NCI-H446 (cell line): Measurements from ENCODE around the gene GADD45G.

Experiments
- DNase-seq, 2 experiments: peaks; one replicate each; lab custom pipeline; 2025; lab: John Stamatoyannopoulos, UW

GADD45G gene

DNA sequence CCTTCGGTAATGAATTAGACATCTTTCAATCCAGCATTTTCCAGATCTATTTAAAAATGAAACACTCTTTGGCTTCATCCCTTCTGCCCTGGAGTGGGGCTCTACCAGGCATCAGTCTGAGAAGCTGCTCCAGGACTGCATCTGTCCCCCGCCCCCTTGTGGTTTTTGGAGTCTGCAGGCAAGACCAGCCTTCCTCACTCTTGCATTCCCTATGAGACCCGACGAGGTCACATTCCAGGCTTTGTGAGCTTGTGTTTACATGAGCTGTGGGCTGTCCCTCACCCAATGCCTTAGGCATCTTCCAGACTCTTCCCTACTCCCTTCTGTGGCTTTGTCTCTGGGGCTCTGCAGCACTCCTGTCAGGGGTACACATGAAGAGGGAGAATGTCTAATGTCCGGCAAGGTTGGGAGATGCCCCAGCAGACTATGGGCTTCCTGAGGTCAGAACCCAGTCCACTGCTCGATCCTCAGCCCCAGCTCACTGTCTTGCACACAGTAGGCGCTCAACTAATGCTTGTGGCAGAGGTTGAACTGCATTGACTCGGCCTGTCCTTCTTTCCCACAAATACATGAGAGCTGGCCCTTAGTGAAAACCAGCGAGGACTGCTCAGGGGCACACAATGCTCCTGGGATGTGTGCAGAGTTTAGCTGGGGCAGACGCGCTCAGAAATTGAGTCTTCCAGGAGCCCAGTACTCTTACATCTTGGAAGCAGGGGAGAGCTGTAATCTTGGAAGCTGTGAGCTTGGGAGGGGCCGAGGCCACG lies 11.7 kb upstream of the GADD45G start:
- DNase-seq: no peak

DNA sequence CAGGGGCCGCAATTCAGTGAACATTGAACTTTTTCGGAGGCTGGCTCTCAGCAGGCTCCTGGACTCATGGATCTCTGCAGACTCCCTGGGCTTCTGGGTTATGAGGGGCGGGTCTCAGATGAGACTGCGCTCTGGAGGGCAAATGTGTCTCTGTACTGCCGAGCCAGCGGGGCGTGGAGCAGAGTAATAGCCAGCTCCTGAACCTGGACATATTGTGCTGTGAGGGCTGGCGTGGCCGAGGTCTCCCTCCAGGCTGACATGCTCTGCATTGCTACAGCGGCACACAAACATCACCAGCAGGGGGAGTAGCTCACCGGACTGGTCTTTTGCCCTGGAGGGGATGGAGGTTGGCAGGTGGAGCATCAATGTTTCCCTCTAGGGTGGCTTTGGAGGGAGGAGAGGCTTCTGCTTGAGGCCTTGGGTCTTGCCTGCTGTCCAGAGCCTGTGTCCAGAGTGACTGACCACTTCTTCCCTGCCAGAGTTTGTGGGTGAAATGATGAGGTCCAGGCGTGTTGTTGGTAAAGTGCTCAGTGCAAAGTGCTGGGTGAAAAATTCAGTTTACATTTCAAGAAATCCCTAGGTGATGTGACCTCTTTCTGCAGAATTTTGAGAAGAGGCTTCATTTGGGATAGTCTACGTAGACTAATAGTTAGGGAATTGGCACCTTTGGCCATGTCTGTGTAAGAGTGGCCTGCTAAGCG lies 10.9 kb upstream of the GADD45G start:
- peak in 1 of 2 experiments; percentile 15 for DNase-seq

DNA sequence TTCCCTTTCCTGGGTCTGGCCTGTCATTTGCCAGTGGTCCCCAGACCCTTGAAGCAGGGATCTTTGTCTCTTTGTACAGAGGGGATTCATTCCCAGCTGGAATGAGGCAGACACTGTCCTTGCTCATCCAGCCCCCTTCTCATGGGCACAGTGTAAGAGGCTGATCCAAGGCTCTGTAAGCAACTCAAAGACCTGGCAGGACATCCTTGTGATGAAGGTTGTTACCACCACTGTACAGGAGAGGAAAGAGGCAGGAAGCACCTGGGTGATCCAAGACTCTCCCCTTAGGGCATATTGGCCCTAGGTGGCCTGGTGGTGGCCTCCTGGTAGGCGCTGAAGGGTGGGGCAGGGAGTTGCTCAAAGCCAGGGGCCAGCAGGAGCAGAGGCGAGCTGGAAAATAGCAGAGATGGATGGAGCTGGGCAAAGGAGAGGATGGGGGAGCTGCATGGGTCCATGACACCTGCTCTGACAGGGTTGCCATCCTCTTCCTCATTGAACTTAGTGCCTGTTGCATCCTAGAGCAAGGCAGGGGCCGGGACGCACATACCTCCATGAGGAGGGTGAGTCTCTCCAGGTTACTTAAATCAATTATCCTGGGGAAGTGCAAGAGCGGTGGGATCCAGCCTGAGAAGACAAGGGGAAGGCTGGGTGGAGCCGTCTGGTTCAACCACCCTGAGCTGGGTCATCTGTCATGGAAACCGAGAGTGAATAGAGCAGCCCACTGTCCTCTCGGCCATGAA lies 9.8 kb upstream of the GADD45G start:
- DNase-seq: no peak

DNA sequence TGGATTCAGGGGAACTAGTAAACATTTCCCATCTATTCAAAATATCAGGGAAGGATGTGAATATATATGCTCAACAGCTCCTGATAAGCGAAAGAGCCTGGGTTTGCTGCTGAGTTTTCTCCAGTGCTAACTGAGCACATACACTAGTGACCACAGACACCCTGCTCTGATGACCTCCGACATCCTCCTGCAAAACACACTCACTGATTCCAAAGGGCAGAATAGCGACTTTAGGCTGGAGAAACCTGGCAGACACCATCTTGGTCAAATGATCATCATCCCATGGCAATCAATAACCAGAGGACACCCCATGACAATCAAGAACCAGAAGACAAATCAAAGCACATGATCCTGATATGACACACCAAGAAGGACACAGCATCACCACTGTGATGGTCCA lies 9.2 kb upstream of the GADD45G start:
- DNase-seq: no peak

DNA sequence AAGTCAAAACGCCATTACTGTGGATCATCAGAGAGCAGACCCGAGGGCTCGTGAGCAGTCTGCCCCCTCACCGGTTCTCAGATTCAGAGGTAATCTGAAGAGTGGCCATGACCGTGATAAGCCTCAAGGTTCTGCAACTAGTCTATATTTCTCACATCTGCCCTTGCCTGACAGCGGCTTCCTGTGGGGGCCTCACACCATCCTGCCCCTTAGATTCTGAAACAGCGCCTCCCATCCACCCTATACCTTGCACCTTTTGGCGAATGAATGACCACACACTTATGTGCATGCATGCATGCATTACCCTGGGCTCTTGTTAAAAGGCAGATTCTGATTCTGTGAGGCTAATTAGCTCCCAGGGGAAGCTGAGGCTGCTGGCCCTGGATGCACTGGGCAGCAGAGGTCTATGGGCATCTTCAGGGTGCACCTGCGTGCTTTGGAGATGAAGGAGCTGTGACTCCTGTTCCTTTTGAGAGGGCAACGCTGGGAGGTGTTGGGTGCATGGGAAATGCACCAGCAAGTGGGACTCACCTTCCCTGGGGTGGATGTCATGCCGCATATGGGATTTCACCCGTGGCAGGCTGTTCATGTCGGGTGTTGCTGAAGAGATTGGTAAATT lies 7.8 kb upstream of the GADD45G start:
- DNase-seq: no peak

DNA sequence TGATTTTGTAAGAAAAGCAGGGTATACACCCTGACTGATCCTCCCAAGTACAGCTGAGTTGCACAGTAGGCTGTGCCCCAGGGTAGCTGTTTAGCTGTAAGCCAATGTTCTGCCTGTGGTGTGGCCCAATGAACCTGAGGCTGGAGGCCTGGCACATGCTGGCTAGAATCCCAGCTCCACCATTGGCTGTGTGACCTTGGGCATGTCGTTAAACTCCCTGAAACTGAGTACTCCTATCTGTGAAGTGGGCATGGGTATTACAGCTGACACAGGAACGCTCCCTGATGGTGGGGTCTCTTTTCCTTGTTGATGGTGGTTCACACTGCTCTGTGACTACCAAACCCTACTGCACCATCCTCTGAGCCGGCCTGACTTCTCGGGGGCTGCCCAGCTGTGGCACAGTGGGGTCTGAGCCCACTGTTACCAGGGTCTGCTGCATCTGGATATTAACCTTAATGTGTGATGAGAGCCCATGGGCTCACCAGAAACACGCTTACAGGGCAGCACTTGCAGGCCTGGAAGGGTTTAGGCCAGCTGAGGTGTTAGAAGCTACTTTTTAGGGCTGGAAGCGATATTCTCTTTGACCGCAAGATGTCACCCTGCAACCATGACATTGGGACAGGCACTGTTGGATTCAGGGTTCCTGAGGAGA lies 7.0 kb upstream of the GADD45G start:
- peak; percentile 59 to 61 for DNase-seq

DNA sequence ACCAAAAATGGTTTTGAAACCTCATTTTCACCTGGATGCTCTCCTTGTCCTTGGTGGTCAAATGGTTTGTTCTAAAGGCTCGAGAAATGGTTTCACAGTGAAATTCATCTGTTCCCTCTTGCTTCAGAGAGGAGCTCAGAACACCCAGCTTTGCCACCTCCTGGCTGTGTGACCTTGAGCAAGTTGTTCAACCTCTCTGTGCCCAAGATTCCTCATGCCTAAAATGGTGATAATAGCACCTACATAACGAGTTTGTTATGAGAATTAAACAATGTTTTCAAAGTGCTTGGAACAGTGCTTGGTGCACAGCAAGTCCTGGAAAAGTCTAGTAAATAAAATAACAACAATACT lies 6.5 kb upstream of the GADD45G start:
- DNase-seq: no peak

DNA sequence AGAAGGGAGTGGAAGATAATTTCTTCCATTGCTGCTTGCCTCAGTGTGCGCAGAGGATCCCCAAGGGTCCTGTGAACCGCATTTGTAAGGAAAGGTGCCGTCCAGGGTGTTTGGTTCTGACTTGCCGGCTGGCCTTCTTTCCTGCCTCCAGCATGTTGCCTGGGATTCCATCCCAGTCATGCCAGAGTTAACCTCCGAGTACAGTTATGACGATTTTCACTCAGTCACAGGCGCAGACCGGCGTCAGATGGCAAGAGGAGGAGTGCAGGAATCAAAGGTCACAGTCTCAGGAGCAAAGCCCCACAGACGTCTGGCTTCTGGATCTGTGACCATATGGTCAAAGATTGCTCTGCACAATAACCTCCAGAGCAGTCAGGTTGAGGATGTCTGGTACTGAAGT lies 5.9 kb upstream of the GADD45G start:
- peak in 1 of 2 experiments; percentile 17 for DNase-seq

DNA sequence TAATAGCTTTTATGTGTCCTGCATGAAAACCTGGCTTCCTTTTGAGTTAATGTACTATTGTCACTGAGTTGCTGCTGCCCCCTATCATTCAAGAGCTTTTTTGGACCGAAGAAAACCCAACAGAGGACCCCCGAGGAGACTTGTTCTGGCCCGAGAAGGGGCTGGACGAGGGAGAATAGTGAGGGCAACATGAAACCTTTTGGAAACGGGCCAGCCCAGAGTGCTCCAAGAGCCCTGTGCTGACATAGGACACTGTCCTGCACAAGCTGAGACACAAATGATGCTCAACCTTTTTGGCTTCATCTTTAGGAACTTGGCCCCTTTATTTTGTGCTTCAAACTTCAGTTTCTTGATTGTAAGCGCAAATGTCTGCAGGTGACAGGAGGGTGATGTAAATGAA lies 4.0 kb upstream of the GADD45G start:
- DNase-seq: no peak

DNA sequence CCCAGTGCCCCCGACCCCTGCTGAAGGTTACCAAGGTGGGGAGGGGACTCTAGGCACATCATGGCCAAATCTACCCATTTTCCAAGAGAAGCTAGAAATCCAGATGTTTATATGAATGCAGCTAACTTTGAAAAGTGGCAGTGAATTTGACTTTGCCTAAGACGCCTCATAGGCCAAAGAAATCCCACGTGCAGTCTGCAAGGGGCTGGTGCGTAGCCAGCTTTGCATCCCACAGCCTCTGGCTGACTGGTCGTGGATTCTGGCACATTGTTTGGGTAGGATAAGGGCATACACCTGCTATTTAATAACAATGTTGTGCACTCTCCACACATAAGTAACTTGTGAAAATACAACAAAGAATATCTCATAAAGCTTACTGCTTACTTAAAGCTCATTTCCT lies 3.5 kb upstream of the GADD45G start:
- DNase-seq: no peak

DNA sequence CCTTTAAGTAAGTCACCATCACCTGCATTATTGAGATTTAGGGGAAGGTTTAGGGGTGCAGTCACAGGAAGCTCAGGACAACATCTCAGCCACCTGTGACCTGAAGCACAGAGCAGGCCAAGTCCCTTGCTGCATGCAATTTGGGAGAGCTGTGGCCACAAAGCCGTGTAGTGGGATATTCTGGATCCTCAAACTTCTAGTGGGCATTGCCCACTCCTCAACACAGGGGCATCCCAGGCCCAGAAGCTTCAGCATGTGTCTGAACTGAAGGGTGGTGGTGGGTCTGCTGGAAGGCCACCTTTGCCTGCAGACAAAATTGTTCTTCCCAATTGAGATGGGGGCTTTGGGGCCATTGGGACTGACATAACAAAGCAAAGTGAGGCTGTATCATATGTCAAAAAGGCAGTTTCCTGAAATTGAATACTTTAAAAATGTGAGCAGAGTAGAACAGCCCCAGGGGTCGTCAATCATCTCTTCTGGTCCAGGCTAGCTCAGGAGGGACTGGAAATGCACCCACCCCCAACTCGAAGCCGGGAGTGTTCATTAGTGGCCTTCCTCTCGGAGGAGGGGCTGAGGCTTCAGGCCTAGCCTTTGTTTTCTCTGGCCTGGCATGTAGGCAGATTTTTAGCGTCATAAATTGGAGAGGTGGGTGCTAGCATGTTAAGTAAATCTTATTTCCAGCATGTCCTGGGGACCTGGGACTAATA lies 2.8 kb upstream of the GADD45G start:
- DNase-seq: no peak

DNA sequence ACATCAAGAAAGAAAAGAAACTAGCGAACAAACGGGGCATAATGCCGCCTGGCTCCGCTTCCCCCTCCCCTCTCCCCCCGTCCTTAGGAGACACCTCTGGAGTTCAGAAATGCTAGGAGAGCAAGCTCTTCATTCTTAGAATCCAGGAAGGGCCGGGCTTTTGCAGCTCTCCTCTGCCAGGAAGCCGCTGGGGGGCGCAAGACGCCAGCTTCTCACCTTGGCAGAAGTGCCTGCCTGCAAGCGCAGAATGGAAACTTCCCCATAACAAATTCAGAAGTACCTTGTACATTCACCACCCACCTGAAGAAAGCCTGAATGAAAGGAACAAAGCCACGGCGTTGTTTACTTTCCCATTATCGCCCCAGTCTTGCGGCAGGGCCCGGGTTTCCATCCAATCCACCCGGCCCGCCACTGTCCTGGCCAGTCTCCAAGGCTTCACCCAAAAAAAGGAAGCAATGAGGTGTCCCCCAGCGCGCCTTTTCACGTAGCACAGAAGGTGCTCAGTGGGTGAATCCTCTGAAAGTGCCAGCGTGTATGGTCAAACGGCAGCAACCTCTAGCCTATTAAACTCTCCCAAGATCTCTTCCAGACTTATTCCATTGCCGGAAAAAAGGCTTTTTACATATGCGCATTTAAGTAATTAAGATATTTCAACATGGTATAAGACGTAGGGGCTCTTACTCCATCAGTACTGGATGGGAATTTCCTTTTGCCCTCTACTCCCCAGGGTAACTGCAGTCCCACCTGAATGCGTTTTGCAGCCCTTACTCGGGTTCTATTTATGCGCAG lies 1.6 kb upstream of the GADD45G start:
- DNase-seq: peak; percentile 37 to 75

DNA sequence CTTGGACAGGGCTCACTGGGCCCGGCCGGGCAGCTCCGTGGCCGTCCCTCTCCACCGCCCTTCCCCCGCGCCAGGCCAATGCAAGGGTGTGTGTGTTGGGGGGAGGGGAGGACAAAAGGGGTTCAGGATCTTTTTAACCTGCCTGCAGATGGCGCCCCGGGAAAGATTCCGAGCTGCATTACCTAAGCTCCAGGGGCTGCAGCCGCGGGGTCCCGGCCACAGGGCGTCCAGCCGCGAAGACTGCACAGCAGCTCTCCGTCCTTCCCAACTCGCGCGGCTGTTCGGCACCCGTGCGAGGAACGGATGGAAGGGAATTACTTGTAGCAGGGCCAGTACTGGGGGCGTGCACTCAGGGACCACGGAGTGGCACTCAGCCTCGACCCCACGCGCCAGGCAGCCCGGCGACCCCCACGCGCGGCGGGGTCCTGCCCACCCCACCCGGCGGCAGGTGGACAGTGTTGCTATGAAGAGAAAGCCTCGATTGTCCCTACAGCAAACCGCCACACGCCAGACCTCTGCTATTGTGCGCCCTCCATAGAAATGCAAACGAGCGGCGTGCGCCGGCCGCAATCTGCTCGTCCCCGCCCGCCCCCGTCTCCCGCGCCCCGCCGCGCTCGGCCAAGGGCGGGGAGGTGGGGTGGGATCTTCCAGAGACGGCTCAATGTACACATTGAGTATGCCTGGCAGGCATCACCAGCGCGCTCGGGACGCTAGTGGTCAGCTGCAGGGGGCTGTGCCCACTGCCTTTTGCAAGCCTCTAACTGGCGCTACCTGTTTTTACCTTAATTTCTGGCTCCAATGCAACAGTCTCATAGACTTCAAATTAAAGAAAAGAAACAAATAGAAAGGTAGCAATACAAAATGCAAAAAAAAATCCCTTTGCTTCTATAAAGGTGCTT lies 796 bp upstream of the GADD45G start:
- peak in 1 of 2 experiments; percentile 59 for DNase-seq

DNA sequence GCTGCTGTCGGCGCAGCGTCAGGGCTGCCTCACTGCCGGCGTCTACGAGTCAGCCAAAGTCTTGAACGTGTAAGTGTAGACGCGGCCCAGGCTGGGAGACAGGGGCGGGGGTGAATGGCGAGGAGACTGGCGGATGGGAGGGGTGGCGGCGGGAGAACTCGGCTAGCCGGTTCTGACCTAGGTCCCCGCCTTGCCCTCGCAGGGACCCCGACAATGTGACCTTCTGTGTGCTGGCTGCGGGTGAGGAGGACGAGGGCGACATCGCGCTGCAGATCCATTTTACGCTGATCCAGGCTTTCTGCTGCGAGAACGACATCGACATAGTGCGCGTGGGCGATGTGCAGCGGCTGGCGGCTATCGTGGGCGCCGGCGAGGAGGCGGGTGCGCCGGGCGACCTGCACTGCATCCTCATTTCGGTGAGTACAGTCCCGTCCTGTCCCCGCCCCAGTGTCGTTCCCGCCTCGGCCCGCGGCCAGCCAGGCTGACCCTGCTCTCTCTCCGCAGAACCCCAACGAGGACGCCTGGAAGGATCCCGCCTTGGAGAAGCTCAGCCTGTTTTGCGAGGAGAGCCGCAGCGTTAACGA lies 745 bp downstream of the GADD45G start:
- peak in 1 of 2 experiments; percentile 27 for DNase-seq

DNA sequence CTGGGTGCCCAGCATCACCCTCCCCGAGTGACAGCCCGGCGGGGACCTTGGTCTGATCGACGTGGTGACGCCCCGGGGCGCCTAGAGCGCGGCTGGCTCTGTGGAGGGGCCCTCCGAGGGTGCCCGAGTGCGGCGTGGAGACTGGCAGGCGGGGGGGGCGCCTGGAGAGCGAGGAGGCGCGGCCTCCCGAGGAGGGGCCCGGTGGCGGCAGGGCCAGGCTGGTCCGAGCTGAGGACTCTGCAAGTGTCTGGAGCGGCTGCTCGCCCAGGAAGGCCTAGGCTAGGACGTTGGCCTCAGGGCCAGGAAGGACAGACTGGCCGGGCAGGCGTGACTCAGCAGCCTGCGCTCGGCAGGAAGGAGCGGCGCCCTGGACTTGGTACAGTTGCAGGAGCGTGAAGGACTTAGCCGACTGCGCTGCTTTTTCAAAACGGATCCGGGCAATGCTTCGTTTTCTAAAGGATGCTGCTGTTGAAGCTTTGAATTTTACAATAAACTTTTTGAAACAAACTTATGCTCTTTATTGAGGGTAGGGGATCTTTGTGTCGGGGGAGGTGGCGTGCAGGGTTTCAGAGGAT lies 1.3 kb downstream of the GADD45G start:
- DNase-seq: peak in 1 of 2 experiments; percentile 39

DNA sequence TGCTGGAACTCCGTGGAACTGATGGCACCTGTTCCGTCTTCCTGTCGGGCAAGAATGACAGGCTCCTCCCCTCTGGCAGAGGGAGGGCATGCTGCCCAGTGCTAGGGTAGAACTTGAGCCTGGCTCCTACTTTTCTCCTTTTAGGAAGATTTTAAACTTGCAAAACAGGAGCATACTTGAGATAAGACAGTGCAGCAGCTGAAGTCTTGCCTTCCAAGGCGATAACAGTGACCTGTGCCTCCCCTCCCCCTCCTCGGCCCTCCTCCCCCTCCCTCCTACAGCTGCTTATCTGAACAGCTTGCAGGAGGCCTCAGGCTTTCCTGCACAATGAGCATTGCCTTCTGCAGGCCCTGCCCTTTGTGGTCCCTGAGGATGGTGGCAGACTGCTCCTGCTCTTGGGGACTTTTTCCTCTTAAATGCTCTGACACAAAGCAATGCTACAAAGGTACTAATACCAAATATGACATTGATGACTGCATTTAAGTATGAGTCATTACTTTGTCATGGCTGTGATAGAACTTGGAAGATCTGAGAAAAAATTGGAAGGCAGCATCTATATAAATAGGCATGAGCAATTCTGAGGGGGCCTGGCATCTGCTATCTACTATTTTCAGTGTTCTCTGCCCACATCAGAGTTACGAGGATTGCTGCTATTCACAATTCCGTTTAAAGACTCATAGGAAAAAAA lies 2.0 kb downstream of the GADD45G start:
- DNase-seq: peak in 1 of 2 experiments; percentile 42

DNA sequence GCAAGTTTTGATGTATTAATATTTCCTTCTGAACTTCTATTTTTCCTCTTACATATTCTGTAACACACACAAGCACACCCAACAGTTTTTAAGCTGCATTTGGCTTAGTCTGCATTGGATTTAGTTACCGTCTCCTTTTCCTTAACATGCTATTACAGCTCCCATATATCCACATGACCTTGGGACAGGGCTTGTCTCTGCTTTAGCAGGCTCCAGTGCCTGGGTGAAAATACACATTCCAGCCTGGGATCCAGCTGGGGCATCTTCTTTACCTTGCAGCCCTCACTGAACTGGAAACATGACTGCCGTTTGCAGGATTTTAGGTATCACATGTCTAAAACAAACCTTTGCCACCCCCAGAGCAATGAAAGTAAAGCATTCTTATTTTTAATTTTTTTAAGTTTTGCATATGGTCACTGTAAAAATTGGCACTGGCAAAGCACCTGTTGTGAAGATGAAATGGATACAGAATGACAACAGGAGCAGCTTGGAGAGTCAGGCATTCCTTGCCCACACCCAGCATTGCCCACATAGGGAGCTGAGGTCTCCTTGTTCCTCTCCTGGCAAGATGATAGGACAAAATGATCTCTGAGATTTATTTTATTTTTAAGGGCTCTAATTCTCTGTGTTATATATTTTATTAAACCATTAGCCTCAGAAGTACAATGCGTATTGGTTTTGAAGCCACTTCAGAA lies 4.0 kb downstream of the GADD45G start:
- DNase-seq: no peak
